Epidermal melanocyte (primary cell): ENCODE measurements around the gene USP48.
A peak's percentile ranks its signal among the peaks of the same experiment; 100 is the strongest.
"Not testable (repeated sequence)": the region's sequence is repeated elsewhere in the genome, so short reads cannot be mapped to it uniquely, and the experiment has no call there.

Experiments used
- DNase-seq: peaks from one replicate; pipeline ENCODE4 v3.0.0; 2011; ENCODE audit warnings: low spot score; ENCODE audit not compliant: insufficient read length

Gene USP48

DNA sequence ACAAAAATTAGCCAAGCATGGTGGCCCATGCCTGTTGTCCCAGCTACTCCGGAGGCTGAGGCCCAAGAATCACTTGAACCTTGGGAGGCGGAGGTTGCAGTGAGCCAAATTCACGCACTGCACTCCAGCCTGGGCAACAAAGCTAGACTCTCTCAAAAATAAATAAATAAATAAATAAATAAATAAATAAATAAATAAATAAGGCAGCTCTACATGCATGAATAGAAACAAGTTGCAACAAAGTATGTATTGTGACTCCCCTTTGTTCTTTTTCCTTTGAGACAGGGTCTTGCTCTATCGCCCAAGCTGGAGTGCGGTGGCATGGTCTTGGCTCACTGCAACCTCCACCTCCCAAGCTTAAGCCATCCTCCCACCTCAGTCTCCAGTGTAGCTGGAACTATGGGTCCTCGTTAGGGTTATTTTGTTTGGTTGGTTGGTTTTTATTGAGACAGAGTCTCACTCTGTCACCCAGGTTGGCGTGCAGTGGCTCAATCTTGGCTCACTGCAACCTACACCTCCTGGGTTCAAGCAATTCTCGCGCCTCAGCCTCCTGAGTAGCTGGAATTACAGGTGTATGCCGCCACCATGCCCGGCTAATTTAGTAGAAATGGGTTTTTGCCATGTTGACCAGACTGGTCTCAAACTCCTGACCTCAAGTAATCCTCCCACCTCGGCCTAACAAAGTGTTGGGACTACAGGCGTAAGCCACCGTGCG, 8.0 kb downstream of the USP48 start:
- DNase-seq: no peak

DNA sequence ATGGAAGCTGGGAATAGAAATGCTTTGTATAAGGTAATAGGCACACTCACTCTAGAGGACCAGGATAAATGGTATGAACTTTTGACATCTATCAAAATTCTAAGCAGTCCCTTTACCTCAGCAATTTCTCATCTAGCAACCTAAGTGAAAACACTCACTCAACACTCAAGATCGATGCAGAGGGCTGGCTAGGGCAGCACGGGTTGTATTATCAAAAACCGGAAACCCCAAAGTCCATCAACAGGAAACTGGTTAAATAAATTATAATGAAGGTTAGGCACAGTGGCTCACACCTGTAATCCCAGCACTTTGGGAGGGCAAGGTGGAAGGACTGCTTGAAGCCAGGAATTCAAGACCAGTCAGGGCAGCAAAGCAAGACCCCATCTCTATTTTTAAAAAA, 9.4 kb downstream of the USP48 start:
- DNase-seq: no peak

DNA sequence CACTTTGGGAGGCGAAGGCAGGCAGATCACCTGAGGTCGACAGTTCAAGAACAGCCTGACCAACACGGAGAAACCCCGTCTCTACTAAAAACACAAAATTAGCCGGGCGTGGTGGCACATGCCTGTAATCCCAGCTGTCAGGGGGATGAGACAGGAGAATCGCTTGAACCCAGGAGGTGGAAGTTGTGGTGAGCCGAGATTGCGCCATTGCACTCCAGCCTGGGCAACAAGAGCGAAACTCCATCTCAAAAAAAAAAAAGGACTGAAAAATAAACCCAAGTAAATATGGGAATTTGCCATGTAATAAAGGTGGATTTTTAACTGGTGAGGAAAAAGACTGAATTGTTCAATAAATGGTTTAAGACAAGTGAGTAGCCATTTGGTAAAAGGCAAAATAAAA, 11.3 kb downstream of the USP48 start:
- DNase-seq: not testable (repeated sequence)

DNA sequence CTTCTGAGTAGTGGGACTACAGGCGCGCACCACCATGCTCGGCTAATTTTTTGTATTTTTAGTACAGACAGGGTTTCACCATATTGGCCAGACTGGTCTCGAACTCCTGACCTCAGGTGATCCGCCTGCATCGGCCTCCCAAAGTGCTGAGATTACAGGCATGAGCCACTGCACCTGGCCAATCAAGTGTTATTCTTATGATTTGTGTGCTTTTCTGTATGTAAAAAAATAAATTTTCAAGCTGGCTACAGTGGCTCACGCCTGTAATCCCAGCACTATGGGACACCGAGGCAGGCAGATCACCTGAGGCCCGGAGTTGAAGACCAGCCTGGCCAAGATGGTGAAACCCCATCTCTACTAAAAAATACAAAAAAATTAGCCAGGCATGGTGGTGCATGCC, 12.3 kb downstream of the USP48 start:
- not testable (repeated sequence) for DNase-seq

DNA sequence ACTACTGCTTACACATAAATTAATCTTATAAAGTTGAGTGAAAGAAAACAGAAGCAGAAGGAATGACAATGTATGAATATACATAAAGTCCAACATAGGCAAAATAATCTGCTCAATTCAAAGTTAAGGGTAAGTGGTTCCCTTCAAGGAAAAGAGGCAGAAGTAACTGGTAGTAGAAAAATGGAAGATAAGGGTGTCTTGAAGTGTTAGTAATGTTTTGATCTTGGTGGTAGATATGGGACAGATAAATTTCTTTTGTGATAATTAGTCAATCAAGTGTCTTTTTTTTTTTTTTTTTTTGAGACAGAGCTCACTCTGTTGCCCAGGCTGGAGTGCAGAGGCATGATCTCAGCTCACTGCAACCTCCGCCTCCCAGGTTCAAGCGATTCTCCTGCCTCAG, 12.7 kb downstream of the USP48 start:
- DNase-seq: no peak

DNA sequence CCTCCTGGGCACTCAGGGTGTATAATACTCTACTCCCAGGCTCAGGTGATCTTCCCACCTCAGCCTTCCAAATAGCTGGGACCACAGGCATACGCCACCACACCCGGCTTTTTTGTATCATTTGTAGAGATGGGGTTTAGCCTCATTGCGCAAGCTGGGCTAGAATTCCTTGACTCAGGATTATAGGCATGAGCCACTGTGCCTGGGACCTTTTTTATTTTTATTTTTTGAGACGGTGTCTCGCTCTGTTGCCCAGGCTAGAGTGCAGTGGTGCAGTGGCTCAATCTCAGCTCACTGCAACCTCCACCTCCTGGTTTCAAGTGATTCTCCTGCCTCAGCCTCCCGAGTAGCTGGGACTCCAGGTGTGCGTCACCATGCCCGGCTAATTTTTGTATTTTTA, 15.8 kb downstream of the USP48 start:
- DNase-seq: not testable (repeated sequence)

DNA sequence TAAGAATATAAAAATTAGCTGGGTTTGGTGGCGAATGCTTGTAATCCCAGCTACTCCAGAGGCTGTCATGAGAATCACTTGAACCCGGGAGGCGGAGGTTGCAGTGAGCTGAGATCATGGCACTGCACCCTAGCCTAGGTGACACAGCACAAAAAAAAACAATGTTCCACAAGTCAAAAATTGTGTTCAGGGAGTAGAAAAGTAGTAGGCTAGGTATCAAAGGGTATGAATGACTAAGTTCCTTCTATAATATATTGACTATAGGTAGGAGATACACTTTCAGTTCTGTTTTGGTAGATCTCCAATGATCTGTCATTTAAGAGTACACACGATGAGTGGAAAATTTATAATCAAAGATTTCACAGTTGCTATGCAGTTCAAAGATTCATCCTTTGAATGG, 16.7 kb downstream of the USP48 start:
- DNase-seq: no peak

DNA sequence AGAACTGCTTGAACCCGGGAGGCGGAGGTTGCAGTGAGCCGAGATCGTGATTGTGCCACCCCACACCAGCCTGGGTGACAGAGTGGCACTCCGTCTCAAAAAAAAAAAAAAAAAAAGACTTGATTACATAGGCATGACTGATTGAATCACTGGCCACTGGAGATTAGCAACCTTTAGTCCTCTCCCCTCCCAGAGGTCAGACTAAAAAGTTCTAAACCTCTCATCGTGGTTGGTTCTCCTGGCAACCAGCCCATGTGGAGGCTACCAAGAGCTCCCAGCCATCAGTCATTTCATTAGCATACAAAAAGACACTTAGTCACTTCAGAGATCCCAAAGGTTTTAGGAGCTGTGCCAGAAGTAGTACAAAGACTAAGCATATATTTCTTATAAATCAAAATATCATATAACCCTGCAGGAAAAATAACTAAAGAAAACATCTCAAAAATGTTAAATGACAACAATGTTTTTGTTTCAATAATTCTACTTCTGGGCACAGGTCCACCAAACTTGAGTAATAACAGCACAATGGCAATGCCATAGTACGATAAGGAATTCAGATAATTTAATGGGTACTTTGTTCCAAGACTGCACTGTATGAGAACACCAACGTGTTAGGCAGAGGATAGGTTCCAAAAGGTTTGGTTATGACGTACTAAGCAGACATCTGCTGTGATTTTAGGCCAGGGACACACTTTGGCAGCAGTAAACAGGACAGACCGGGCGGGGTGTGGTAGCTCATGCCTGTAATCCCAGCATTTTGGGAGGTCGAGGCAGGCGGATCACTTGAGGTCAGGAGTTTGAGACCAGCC, 18.1 kb downstream of the USP48 start:
- DNase-seq: peak; percentile 57

DNA sequence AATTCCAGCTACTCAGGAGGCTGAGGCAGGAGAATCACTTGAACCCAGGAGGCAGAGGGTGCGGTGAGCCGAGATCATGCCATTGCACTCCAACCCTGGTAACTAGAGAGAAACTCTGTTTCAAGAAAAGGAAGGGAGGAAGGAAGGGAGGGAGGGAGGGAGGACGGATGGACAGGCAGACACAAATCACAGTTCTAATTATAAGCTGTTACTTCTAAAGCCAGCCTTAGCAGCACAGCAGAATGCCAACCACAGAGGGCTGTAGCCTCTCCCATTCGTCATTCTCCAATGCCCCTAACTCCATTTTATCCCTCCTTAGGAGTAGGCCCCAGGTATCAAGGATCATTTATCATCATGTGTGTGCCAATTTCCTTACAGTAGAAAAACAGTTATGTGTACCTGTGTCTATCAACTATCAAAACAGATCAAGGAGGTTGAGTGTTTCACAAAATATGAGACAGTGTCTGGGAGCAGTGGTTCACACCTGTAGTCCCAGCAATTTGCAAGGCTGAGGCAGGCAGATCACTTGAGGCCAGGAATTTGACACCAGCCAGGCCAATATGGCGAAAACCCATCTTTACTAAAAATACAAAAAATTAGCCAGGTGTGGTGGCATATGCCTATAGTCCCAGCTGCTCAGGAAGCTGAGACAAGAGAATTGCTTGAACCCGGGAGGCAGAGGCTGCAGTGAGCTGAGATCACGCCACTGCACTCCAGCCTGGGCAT, 19.1 kb downstream of the USP48 start:
- no peak for DNase-seq

DNA sequence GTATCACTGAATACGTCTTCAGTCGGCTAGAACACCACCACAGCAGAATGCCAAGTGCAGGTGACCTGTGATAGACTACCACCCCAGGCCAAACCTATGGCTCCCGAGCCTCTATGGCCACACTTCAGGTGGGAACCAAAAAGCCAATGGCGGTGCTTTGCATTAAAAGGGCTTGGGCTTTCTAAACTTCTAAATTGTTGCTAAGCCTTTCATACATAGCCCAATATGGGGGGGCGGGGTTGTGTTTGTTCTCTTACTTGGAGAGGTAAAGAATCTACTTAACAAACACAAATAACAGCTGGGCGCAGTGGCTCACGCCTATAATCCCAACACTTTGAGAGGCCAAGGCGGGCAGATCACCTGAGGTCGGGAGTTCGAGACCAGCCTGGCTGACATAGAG, 19.7 kb downstream of the USP48 start:
- DNase-seq: no peak

DNA sequence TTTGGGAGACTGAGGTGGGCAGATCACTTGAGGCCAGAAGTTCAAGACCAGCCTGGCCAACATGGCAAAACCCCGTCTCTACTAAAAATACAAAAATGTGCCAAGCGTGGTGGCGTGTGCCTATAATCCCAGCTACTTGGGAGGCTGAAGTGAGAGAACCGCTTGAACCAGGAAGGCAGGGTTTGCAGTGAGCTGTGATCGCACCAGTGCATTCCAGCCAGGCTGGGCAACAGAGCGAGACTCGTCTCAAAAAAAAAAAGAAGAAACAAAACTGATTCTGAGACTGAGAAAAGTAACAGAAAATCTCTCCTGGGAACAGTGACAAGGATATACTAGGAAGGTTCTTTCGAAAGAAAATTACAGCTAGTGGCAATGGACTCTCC, 20.9 kb downstream of the USP48 start:
- no peak for DNase-seq

DNA sequence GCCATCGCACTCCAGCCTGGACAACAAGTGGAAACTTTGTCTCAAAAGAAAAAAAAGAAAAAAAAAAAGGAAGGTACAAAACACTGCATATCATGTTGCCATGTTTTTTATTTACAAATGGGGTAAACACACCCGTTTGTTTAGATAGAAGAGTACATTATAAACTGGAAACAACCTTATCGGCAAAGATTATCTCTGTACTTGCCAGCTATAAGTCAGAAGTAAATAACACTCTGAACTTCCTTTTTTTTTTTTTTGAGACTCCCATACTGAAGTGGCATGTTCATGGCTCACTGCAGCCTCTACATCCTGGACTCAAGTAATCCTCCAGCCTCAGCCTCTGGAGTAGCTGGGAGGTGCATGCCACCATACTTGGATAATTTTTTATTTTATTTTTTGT, 21.9 kb downstream of the USP48 start:
- no peak for DNase-seq

DNA sequence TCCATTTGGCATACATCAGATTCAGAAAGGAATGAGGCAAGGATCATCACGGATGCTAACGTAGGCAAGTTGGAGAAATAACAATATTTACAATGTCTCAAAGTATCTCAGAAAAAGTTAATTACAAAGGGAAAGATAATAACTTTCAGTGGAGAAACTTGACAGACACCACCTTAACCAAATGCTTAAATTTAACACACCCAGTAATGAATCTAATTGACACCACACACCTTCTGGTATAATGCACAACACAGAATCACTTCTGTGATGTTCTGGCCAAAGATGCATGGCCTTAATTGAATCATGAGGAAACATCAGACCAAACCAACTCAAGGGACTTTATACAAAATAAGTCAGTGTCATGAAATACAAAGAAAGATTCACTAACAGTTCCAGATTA, 23.1 kb downstream of the USP48 start:
- DNase-seq: no peak

DNA sequence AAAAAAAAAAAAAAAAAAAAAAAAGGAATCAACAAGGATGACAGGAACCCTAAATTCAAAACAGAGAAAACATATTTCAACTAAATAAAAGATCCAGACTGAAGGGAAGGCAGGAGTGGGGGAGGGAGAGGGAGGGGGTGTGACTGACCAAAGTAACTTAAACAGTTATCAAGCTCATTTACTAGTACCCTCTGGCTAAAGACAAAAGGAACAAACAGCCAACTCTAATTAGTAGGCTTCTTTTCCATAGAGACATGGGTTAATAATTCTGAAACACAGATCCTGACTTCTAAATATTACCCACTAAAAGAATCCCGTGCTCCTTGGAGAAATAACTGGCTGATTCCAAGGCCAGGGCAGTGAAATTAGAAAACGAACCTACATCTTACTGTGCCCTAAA, 23.8 kb downstream of the USP48 start:
- no peak for DNase-seq

DNA sequence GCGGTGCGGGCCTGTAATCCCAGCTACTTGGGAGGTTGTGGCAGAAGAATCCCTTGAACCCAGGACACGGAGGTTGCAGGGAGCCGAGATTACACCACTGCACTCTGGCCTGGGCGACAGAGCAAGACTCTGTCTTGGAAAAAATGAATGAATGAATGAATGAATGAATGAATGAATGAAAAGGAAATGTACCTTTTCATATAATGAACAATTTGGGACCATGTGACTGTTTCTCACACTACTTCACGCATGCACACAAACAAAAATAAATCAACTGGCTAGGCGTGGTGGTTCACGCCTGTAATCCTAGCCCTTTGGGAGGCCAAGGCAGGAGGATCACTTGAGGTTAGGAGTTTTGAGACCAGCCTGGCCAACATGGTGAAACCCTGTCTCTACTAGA, 24.3 kb downstream of the USP48 start:
- no peak for DNase-seq

DNA sequence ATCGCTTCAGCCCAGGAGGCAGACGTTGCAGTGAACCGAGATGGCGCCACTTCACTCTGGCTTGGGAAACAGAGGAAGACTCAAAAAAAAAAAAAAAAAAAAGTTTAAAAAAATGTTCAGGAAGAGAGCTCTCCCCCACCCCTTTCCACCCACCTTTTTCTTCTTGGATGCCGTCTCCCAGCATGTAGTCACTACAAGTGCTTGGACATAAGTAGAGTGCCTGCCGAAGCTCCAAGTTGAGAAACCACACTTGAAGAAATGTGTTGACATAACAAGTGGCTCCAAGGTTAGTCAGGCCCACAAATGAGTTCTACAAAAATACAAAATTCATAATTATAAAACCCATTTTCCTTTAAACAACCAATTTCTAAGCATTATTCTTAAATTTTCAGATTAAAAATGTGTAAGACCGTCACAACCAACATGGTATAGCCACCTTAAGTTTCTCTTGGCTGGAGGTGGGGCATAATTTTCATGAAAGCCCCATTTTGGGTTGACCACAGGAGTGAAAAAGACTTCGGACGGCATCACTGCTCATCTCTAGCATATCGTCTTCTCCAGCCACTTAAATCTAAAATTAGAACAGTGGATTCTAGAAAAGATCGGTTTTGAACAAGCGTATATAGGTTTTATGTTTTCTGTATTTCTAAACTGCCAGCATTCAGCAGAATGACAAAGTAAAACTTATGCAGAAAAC, 26.4 kb downstream of the USP48 start:
- no peak for DNase-seq

DNA sequence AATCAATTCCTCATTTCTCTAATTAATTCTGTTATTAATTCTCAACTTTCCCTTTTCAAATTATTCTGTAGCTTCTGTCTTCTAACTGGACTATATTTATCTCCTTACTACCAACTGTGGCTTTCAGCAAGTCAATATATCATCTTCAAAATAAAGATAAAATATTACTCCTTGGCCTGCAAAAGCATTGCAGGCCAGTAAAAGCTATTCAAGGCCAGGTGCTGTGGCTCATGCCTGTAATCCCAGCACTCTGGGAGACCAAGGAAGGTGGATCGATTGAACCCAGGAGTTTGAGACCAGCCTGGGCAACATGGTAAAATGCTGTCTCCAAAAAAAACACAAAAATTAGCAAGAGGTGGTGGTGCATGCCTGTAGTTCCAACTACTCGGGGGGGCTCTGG, 27.9 kb downstream of the USP48 start:
- no peak for DNase-seq

DNA sequence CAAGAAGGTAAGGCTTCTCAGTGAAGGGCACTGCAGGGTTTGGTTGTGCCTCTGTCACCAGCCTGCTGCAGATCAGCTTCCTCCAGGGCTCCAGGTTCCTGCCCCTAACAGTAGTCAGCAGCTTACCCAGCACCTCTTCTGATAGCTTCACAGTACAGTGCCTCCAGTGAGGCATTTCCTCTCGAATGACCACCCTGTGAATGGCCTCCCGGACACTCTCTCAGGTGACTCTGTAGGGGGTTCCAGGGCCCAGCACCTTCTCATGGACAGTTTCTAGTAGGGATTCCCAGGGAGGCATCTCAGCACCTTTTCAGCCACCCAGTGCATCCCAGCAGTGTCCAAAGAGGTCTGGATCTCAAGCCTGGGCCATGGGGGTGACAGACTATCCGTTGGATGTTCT, 28.4 kb downstream of the USP48 start:
- no peak for DNase-seq

DNA sequence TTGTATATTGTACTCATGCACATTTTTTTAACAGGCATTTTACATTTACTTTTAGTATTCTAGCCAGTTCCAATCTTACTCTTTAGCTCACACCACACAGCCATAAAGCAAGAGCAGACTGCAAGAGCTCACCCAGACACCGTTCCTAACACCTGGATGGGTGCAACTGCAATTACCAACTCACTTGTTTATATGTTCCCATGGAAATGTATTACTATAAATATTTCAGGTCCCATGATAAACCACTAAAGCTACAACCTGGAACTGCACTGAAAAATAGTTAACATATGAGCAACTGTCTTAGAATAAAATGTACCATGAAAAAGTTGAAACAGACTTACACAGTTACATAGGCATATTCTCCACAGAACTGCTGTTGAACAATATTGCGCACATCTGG, 30.8 kb downstream of the USP48 start:
- no peak for DNase-seq

DNA sequence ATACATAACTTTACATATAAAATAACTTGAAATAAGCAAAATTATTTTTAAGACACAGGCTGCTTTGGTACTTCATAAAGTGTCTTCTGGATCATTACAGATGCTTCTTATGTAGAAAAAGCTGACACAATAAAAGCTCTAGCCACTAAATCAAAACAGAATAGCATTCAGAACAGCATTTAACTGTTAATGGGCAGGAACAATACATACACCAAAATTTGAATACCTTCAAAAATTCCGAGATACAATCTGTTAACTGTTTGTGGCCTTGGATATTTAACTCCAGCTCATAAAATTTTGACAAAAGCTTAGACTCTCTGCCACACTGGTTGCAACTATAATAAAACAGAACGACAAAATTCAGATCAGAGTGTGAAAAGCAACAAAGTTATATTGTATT, 31.7 kb downstream of the USP48 start:
- DNase-seq: no peak

DNA sequence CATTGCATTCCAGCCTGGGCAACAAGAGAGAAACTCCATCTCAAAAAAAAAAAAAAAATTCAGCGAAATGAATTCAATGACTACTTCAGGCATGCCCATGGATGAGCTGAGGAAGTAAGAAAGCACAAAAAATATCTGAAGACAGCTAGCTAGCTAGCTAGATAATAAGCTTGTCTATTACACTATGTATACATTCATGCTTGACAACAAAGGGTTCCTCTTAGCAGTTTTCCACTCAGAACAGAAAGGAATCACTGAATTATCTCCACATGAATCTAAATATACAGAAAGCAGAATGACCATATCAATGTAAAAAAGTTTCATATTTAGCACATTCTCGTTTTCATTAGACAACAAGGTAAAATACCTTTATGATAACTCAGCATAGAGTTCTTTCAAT, 32.1 kb downstream of the USP48 start:
- DNase-seq: no peak
